Esophagus muscularis mucosa (tissue), 4 donors: ENCODE measurements around the gene CKB.

Experiments used
- EP300 ChIP-seq: sonication (generic); formaldehyde crosslinking; IDR thresholded peaks from one replicate; pipeline ENCODE4 v1.6.1; 2017; ENCODE audit warnings: antibody characterized with exemption
- POLR2A ChIP-seq: fragments of 450-650 bp; IDR thresholded peaks from one replicate; pipeline ENCODE4 v1.6.1; 2017; ENCODE audit warnings: antibody characterized with exemption, moderate library complexity, mild to moderate bottlenecking, low read depth
- POLR2AphosphoS5 ChIP-seq, 2 donors: sonication (generic); formaldehyde crosslinking; IDR thresholded peaks; one replicate each; pipeline ENCODE4 v1.6.1; 2017; ENCODE audit warnings: antibody characterized with exemption in 2 of 2
- TF ChIP-seq, protein P1 (sequence below), 3 experiments: fragments of 200-600 bp in 2 of 3; fragments of 450-650 bp in 1 of 3; sonication (generic) in 2 of 3; IDR thresholded peaks; one replicate each; pipeline ENCODE4 v1.5.1; 2017 to 2019; ENCODE audit warnings: antibody characterized with exemption in 3 of 3, mild to moderate bottlenecking in 2 of 3, moderate library complexity in 1 of 3

DNA sequence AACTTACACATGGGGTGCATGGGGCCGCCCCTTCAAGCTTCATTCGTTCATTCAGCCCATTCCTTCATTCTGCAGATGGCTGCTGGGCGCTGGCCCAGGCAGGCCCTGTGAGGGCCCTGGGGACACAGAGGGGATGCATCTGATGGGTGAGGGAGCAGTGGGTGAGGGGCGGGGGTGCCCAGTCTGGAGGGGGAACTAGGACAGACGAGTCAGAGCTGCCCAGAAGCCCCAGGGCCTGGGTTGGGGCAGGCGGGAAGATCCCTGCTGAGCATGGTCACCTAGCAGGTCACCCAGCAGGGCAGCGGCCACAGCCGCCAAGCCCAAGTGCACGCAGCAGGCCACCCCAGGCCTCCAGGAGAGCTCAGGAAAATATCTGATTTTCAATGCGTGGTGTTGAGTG lies 20.5 kb upstream of the CKB start:
- TF ChIP-seq, protein P1, sequence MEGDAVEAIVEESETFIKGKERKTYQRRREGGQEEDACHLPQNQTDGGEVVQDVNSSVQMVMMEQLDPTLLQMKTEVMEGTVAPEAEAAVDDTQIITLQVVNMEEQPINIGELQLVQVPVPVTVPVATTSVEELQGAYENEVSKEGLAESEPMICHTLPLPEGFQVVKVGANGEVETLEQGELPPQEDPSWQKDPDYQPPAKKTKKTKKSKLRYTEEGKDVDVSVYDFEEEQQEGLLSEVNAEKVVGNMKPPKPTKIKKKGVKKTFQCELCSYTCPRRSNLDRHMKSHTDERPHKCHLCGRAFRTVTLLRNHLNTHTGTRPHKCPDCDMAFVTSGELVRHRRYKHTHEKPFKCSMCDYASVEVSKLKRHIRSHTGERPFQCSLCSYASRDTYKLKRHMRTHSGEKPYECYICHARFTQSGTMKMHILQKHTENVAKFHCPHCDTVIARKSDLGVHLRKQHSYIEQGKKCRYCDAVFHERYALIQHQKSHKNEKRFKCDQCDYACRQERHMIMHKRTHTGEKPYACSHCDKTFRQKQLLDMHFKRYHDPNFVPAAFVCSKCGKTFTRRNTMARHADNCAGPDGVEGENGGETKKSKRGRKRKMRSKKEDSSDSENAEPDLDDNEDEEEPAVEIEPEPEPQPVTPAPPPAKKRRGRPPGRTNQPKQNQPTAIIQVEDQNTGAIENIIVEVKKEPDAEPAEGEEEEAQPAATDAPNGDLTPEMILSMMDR (IDR thresholded peaks at IDR 0.05), result no peak
- TF ChIP-seq POLR2A, result no peak
- TF ChIP-seq POLR2AphosphoS5 (IDR thresholded peaks at IDR 0.05), result no peak
- TF ChIP-seq EP300, result no peak
